Osteoblast (primary cell): Measurements from ENCODE around the gene FDPS. TPM values are rescaled to one million over a fixed set of nuclear protein-coding genes. Genes with fewer than 3 reads are reported as not detected.
A peak's percentile ranks its signal among the peaks of the same experiment; 100 is the strongest.
"Not testable (repeated sequence)": the region's sequence is repeated elsewhere in the genome, so short reads cannot be mapped to it uniquely, and the experiment has no call there.

Experiments
- DNase-seq: peaks from one replicate; pipeline ENCODE4 v3.0.0; 2011; ENCODE audit warnings: low spot score, mixed read lengths; ENCODE audit not compliant: insufficient read length; ENCODE audit errors: missing footprints
- H2AFZ ChIP-seq: 2 replicates; pipeline ENCODE4 v1.6.0; 2011; ENCODE audit warnings: mild to moderate bottlenecking, low read length
- H3K27ac ChIP-seq: 2 replicates; pipeline ENCODE4 v1.5.1; 2011; ENCODE audit warnings: mild to moderate bottlenecking, low read depth, low read length, moderate library complexity
- H3K27me3 ChIP-seq: 2 replicates; pipeline ENCODE4 v1.6.0; 2012; ENCODE audit warnings: mild to moderate bottlenecking, control low read depth, inconsistent platforms, low read length, moderate library complexity; ENCODE audit not compliant: insufficient read depth
- H3K36me3 ChIP-seq: 2 replicates; pipeline ENCODE4 v1.5.1; 2011; ENCODE audit warnings: mild to moderate bottlenecking, low read length, control low read depth, moderate library complexity; ENCODE audit not compliant: insufficient read depth
- H3K4me1 ChIP-seq: 2 replicates; pipeline ENCODE4 v1.5.1; 2011; ENCODE audit warnings: mild to moderate bottlenecking, low read length, control low read depth, moderate library complexity; ENCODE audit not compliant: insufficient read depth
- H3K4me2 ChIP-seq: 2 replicates; pipeline ENCODE4 v1.6.0; 2011; ENCODE audit warnings: mild to moderate bottlenecking, low read length; ENCODE audit not compliant: insufficient read depth
- H3K4me3 ChIP-seq: fragments of 200-600 bp; sonication (generic); 3 replicates; pipeline ENCODE4 v1.5.1; 2012; ENCODE audit warnings: mild to moderate bottlenecking, low read length, inconsistent platforms; ENCODE audit not compliant: insufficient read depth
- H3K79me2 ChIP-seq: 2 replicates; pipeline ENCODE4 v1.6.0; 2012; ENCODE audit warnings: mild to moderate bottlenecking, low read length, control low read depth, inconsistent platforms; ENCODE audit not compliant: insufficient read depth
- H3K9me3 ChIP-seq: 2 replicates; pipeline ENCODE4 v1.5.1; 2011; ENCODE audit warnings: low read depth, low read length, control low read depth
- H4K20me1 ChIP-seq: 2 replicates; pipeline ENCODE4 v1.6.0; 2012; ENCODE audit warnings: mild to moderate bottlenecking, low read length, control low read depth; ENCODE audit not compliant: insufficient read depth
- total RNA-seq: library from RNA; depleted of rRNA; stranded (reverse); fragments of >200 nt; gene quantifications from 2 replicates; pipeline ENCODE4 v1.2.3, GENCODE V29; 2012
- TF ChIP-seq, protein P1 (sequence below): IDR thresholded peaks from 2 replicates; pipeline ENCODE4 v1.5.1; 2011; ENCODE audit warnings: mild to moderate bottlenecking, low read depth, low read length, moderate library complexity; ENCODE audit errors: extremely low read depth

The FDPS gene
- total RNA-seq, 1 donor: 216 TPM

DNA sequence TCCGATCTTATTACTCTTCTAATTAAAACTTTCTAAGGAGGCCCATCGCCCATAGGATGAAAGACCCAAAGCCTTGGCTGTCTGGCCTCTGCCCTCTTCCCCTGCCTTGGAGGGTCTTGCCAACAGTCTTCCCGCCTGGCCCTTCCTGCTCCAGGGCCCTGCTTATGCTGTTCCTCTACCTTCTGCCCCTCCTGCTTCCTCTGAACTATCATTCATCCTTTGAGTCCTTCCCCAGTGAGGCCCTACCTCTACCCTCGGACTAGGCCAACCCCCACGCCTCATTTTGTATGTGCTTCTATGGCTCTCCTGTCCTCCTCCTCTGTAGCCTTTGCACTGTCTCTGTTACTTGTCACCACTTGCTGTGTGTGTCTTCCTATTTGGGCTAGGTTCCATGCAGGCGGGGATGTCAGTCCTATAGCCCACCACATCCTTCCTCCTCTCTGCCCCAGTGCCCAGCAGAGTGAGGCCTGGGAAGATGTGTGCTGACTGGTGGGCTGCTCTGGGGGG, 17.4 kb downstream of the FDPS start:
- DNase-seq: peak; percentile 47
- H3K27me3 ChIP-seq: no peaks in the 10 kb centered on the region
- no peak overlapping the region for H2AFZ ChIP-seq
- no peak overlapping the region for H3K4me3 ChIP-seq
- peaks cover 29% of the 10 kb centered on the region for H3K36me3 ChIP-seq
- H4K20me1 ChIP-seq: peaks cover 27% of the 10 kb centered on the region
- peaks cover 37% of the 10 kb centered on the region for H3K79me2 ChIP-seq
- H3K9me3 ChIP-seq: no peaks in the 10 kb centered on the region
- peaks cover 19% of the 10 kb centered on the region for H3K4me1 ChIP-seq
- no peak overlapping the region for H3K4me2 ChIP-seq
- TF ChIP-seq, protein P1, sequence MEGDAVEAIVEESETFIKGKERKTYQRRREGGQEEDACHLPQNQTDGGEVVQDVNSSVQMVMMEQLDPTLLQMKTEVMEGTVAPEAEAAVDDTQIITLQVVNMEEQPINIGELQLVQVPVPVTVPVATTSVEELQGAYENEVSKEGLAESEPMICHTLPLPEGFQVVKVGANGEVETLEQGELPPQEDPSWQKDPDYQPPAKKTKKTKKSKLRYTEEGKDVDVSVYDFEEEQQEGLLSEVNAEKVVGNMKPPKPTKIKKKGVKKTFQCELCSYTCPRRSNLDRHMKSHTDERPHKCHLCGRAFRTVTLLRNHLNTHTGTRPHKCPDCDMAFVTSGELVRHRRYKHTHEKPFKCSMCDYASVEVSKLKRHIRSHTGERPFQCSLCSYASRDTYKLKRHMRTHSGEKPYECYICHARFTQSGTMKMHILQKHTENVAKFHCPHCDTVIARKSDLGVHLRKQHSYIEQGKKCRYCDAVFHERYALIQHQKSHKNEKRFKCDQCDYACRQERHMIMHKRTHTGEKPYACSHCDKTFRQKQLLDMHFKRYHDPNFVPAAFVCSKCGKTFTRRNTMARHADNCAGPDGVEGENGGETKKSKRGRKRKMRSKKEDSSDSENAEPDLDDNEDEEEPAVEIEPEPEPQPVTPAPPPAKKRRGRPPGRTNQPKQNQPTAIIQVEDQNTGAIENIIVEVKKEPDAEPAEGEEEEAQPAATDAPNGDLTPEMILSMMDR: no peak
- H3K27ac ChIP-seq: no peak overlapping the region

DNA sequence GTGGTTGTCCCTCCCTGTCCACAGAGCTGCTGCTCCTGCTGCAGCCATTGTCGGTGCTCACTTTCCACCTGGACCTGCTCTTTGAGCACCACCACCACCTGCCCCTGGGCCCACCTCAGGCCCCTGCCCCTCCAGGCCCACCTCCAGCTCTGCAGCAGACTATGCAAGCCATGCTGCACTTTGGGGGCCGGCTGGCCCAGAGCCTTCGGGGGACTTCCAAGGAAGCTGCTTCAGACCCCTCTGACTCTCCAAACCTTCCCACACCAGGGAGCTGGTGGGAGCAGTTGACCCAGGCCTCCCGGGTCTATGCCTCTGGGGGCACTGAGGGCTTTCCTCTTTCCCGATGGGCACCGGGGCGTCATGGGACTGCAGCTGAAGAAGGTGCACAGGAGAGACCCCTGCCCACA, 18.0 kb downstream of the FDPS start:
- TF ChIP-seq, protein P1: no peak
- Histone ChIP-seq H3K27ac (no peak overlapping the region), H3K4me2 (no peak overlapping the region), H3K79me2 (peaks cover 34% of the 10 kb centered on the region), H3K36me3 (peaks cover 34% of the 10 kb centered on the region), H3K27me3 (no peaks in the 10 kb centered on the region), H2AFZ (no peak overlapping the region), H3K4me1 (peaks cover 16% of the 10 kb centered on the region), H3K9me3 (no peaks in the 10 kb centered on the region), H4K20me1 (peaks cover 24% of the 10 kb centered on the region), H3K4me3 (no peak overlapping the region)
- DNase-seq: no peak

DNA sequence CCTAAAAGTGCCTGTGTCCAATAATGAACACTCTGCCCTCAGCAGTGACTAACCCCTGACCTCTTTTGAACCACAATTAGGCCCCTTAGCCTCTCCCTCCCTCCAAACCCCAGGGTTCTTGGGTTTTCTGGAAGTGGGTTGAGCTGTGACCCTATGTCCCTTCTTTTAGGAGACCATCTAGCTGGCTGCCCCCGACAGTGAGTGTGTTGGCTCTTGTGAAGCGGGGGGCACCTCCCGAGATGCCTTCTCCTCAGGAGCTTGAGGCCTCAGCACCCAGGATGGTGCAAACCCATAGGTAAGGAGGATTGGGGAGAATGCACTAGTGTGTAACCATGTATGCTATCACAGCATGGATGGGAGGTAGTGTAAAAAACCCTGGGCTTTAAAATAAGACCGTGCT, 19.3 kb downstream of the FDPS start:
- Histone ChIP-seq H3K4me3 (no peak overlapping the region), H3K36me3 (peaks cover 34% of the 10 kb centered on the region), H3K4me1 (peaks cover 7% of the 10 kb centered on the region), H4K20me1 (peaks cover 18% of the 10 kb centered on the region), H3K4me2 (no peak overlapping the region), H3K9me3 (no peaks in the 10 kb centered on the region), H3K27ac (no peak overlapping the region), H3K79me2 (peaks cover 30% of the 10 kb centered on the region), H2AFZ (no peak overlapping the region), H3K27me3 (no peaks in the 10 kb centered on the region)
- peak; percentile 45 for DNase-seq
- TF ChIP-seq, protein P1: no peak

DNA sequence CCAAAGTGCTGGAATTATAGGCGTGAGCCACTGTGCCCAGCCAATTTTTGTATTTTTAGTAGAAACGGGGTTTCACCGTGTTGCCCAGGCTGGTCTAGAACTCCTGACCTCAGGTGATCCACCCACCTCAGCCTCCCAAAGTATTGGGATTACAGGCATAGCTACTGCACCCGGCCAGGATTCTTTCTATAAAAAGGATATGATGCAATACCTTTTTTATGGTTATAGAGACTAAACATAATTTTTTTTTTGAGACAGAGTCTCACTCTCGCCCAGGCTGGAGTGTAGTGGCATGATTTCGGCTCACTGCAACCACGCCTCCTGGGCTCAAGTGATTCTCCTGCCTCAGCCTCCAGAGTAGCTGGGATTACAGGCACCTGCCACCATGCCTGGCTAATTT, 20.2 kb downstream of the FDPS start:
- not testable (repeated sequence) for H2AFZ ChIP-seq, H3K4me2 ChIP-seq, H3K4me1 ChIP-seq, H3K27me3 ChIP-seq, DNase-seq, H3K27ac ChIP-seq, H3K9me3 ChIP-seq, H3K4me3 ChIP-seq
- peaks cover 30% of the 10 kb centered on the region for H3K79me2 ChIP-seq
- peaks cover 18% of the 10 kb centered on the region for H4K20me1 ChIP-seq
- H3K36me3 ChIP-seq: peaks cover 40% of the 10 kb centered on the region
